HEK293 (cell line): ENCODE measurements around the gene HCCS.

Experiments
- CTCF ChIA-PET: fragments of 350-600 bp; formaldehyde crosslinking; extraction: SDS; loops from one replicate; lab custom pipeline; 2021; ENCODE audit warnings: antibody characterized with exemption; lab: Yijun Ruan, JAX
- POLR2A ChIA-PET: fragments of 300-600 bp; formaldehyde crosslinking; extraction: SDS; loops from one replicate; lab custom pipeline; 2020; ENCODE audit warnings: antibody characterized with exemption, inconsistent platforms; lab: Yijun Ruan, JAX
- H3K27ac ChIP-seq: fragments of 200-500 bp; sonication (Bioruptor generic); 2 replicates; pipeline ENCODE4 v1.5.1; 2014; ENCODE audit warnings: low read depth, low read length, control low read depth, inconsistent platforms; ENCODE audit errors: extremely low read depth
- H3K36me3 ChIP-seq, 2 experiments: fragments of 200-500 bp in 1 of 2; sonication (Bioruptor generic) in 1 of 2; 1 replicate in 1 of 2; 2 replicates in 1 of 2; pipeline ENCODE4 v1.5.1; 2014 to 2017; ENCODE audit warnings: inconsistent platforms in 2 of 2, low read length in 2 of 2; ENCODE audit not compliant: control insufficient read depth in 2 of 2, insufficient read depth in 1 of 2
- H3K4me1 ChIP-seq: fragments of 200-500 bp; sonication (Bioruptor generic); 2 replicates; pipeline ENCODE4 v1.5.1; 2014; ENCODE audit warnings: mild to moderate bottlenecking, low read length, inconsistent platforms; ENCODE audit not compliant: control insufficient read depth, insufficient read depth
- H3K4me3 ChIP-seq: 2 replicates; pipeline ENCODE4 v1.5.1; 2011; ENCODE audit warnings: low read depth, mild to moderate bottlenecking, control low read depth, low read length, moderate library complexity
- H3K9me3 ChIP-seq: fragments of 200-500 bp; sonication (Bioruptor generic); 2 replicates; pipeline ENCODE4 v1.5.1; 2014; ENCODE audit warnings: low read depth, low read length, inconsistent platforms; ENCODE audit not compliant: control insufficient read depth, insufficient read depth
- FEZF1 ChIP-seq: fragments of 450-650 bp; formaldehyde crosslinking; IDR thresholded peaks from 2 replicates; pipeline ENCODE4 v1.5.1; 2016; ENCODE audit warnings: missing biosample characterization, missing genetic modification characterization
- KLF10 ChIP-seq: fragments of 450-650 bp; IDR thresholded peaks from 2 replicates; pipeline ENCODE4 v1.5.1; 2018; ENCODE audit warnings: missing biosample characterization, mild to moderate bottlenecking, missing genetic modification characterization
- TCF7L2 ChIP-seq: IDR thresholded peaks from 2 replicates; pipeline ENCODE4 v1.6.1; 2011; ENCODE audit warnings: low read depth, mild to moderate bottlenecking, inconsistent platforms, low read length, moderate library complexity, borderline replicate concordance
- ZEB2 ChIP-seq: fragments of 450-650 bp; formaldehyde crosslinking; IDR thresholded peaks from 2 replicates; pipeline ENCODE4 v1.5.1; 2016; ENCODE audit warnings: missing biosample characterization, missing genetic modification characterization
- ZNF114 ChIP-seq: fragments of 450-650 bp; formaldehyde crosslinking; IDR thresholded peaks from 2 replicates; pipeline ENCODE4 v1.5.0; 2017; ENCODE audit warnings: missing biosample characterization, missing genetic modification characterization
- ZNF174 ChIP-seq: fragments of 450-650 bp; formaldehyde crosslinking; IDR thresholded peaks from 2 replicates; pipeline ENCODE4 v1.5.0; 2017; ENCODE audit warnings: missing biosample characterization, mild to moderate bottlenecking, missing genetic modification characterization
- ZNF184 ChIP-seq: fragments of 450-650 bp; IDR thresholded peaks from 2 replicates; pipeline ENCODE4 v1.5.1; 2018; ENCODE audit warnings: missing biosample characterization, mild to moderate bottlenecking, missing genetic modification characterization
- ZNF239 ChIP-seq: fragments of 450-650 bp; formaldehyde crosslinking; IDR thresholded peaks from 2 replicates; pipeline ENCODE4 v1.5.1; 2016; ENCODE audit warnings: missing biosample characterization, missing genetic modification characterization
- ZNF404 ChIP-seq: fragments of 450-650 bp; formaldehyde crosslinking; IDR thresholded peaks from 2 replicates; pipeline ENCODE4 v1.5.1; 2017; ENCODE audit warnings: missing biosample characterization, missing genetic modification characterization
- ZNF544 ChIP-seq: fragments of 450-650 bp; formaldehyde crosslinking; IDR thresholded peaks from 2 replicates; pipeline ENCODE4 v1.5.0; 2017; ENCODE audit warnings: missing biosample characterization, missing genetic modification characterization
- ZNF707 ChIP-seq: fragments of 450-650 bp; formaldehyde crosslinking; IDR thresholded peaks from 2 replicates; pipeline ENCODE4 v1.5.1; 2016; ENCODE audit warnings: missing biosample characterization, missing genetic modification characterization
- TF ChIP-seq, protein P1 (sequence below): fragments of 450-650 bp; formaldehyde crosslinking; conservative IDR thresholded peaks from 2 replicates; pipeline ENCODE4 v1.5.1; 2016; ENCODE audit warnings: low read depth, missing biosample characterization, missing genetic modification characterization
- TF ChIP-seq, protein P2 (sequence below): fragments of 450-650 bp; formaldehyde crosslinking; IDR thresholded peaks from 2 replicates; pipeline ENCODE4 v1.5.1; 2017; ENCODE audit warnings: missing biosample characterization, missing genetic modification characterization
- TF ChIP-seq, protein P3 (sequence below): fragments of 450-650 bp; IDR thresholded peaks from 2 replicates; pipeline ENCODE4 v1.5.1; 2018; ENCODE audit warnings: missing biosample characterization, missing genetic modification characterization
- TF ChIP-seq, protein P4 (sequence below): fragments of 450-650 bp; formaldehyde crosslinking; IDR thresholded peaks from 2 replicates; pipeline ENCODE4 v1.5.1; 2016; ENCODE audit warnings: missing biosample characterization, missing genetic modification characterization

Gene HCCS

DNA sequence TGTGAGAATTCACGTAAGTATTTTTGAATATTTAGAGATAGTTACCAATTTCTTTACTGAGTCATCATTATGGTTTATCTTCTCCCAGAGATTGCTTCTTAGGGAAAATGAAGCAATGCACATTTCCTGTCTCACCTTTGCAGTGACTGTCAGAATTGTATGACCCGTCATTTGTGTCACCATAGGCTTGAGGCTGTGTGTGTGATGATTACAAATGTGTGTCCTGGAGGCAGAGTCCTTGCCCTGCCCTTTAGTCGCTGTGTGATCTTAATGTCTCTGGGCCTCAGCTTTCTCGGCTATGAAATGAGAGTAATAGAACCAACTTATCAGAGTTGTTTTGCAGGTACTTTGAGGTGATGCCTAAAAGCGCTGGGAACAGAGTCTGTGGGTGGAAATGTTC lies 13.9 kb downstream of the HCCS start:
- H3K9me3 ChIP-seq: no peaks in the 10 kb centered on the region
- CTCF ChIA-PET: interaction anchor here (0.6 kb wide), 1 partner anchor 1010 kb away, joined by 4 read pairs; no protein-coding TSS in a partner anchor
- no peaks in the 10 kb centered on the region for H3K4me1 ChIP-seq
- no peak for TF ChIP-seq TCF7L2
- TF ChIP-seq ZNF544: no peak
- TF ChIP-seq, protein P1, sequence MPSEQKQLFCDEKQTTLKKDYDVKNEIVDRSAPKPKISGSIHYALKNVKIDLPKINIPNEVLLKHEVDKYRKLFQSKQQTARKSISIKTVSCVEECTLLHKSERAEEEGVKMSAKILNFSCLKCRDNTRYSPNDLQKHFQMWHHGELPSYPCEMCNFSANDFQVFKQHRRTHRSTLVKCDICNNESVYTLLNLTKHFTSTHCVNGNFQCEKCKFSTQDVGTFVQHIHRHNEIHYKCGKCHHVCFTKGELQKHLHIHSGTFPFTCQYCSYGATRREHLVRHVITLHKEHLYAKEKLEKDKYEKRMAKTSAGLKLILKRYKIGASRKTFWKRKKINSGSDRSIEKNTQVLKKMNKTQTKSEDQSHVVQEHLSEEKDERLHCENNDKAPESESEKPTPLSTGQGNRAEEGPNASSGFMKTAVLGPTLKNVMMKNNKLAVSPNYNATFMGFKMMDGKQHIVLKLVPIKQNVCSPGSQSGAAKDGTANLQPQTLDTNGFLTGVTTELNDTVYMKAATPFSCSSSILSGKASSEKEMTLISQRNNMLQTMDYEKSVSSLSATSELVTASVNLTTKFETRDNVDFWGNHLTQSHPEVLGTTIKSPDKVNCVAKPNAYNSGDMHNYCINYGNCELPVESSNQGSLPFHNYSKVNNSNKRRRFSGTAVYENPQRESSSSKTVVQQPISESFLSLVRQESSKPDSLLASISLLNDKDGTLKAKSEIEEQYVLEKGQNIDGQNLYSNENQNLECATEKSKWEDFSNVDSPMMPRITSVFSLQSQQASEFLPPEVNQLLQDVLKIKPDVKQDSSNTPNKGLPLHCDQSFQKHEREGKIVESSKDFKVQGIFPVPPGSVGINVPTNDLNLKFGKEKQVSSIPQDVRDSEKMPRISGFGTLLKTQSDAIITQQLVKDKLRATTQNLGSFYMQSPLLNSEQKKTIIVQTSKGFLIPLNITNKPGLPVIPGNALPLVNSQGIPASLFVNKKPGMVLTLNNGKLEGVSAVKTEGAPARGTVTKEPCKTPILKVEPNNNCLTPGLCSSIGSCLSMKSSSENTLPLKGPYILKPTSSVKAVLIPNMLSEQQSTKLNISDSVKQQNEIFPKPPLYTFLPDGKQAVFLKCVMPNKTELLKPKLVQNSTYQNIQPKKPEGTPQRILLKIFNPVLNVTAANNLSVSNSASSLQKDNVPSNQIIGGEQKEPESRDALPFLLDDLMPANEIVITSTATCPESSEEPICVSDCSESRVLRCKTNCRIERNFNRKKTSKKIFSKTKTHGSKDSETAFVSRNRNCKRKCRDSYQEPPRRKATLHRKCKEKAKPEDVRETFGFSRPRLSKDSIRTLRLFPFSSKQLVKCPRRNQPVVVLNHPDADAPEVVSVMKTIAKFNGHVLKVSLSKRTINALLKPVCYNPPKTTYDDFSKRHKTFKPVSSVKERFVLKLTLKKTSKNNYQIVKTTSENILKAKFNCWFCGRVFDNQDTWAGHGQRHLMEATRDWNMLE (tag by site-specific recombination): no peak
- no peak for TF ChIP-seq ZNF174 (tag by site-specific recombination)
- TF ChIP-seq ZNF184 (tag by site-specific recombination): no peak
- TF ChIP-seq, protein P2, sequence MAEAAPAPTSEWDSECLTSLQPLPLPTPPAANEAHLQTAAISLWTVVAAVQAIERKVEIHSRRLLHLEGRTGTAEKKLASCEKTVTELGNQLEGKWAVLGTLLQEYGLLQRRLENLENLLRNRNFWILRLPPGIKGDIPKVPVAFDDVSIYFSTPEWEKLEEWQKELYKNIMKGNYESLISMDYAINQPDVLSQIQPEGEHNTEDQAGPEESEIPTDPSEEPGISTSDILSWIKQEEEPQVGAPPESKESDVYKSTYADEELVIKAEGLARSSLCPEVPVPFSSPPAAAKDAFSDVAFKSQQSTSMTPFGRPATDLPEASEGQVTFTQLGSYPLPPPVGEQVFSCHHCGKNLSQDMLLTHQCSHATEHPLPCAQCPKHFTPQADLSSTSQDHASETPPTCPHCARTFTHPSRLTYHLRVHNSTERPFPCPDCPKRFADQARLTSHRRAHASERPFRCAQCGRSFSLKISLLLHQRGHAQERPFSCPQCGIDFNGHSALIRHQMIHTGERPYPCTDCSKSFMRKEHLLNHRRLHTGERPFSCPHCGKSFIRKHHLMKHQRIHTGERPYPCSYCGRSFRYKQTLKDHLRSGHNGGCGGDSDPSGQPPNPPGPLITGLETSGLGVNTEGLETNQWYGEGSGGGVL (tag by site-specific recombination): no peak
- no peak for TF ChIP-seq FEZF1
- TF ChIP-seq, protein P3, sequence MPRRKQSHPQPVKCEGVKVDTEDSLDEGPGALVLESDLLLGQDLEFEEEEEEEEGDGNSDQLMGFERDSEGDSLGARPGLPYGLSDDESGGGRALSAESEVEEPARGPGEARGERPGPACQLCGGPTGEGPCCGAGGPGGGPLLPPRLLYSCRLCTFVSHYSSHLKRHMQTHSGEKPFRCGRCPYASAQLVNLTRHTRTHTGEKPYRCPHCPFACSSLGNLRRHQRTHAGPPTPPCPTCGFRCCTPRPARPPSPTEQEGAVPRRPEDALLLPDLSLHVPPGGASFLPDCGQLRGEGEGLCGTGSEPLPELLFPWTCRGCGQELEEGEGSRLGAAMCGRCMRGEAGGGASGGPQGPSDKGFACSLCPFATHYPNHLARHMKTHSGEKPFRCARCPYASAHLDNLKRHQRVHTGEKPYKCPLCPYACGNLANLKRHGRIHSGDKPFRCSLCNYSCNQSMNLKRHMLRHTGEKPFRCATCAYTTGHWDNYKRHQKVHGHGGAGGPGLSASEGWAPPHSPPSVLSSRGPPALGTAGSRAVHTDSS (tag by site-specific recombination): no peak
- no peak for TF ChIP-seq KLF10 (tag by site-specific recombination)
- no peak for TF ChIP-seq ZNF239 (tag by site-specific recombination)
- TF ChIP-seq ZEB2 (tag by site-specific recombination): no peak
- no peak for TF ChIP-seq ZNF404 (tag by site-specific recombination)
- TF ChIP-seq, all 188 proteins: peak for 0
- POLR2A ChIA-PET: no interaction called here
- Histone ChIP-seq H3K27ac (no peak overlapping the region), H3K4me3 (no peak overlapping the region), H3K36me3 (peaks cover 0 to 25% of the 10 kb centered on the region in 2 experiments; a peak in 1 of 3 replicates)

DNA sequence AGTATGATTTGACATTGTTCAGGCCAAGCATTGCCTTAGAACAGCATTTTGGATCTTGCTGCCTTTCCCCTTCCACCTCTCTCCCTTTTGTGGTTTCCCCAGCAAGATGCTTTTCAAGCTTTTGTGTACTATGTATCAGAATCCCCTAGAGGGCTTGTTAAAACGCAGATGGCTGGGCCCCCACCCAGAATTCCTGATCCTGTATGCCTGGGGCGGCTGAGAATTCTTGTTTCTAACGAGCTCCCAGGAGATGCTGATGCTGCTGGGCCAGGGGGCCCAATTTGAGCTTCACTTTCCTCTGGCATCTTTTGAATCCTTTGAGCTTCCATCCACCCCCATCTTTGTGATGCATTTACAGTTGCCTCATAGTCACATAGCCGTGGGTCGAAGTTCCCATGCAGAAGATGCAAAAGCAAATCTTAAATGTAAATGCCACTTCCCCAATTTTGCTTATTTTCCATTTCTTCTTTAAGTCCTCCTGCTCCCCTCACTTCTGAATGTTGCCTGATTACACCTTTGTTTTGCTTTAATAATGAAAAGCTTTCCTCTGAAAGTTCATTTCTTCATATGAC lies 18.5 kb downstream of the HCCS start:
- H3K4me3 ChIP-seq: no peak overlapping the region
- ChIA-PET CTCF (no interaction called here), POLR2A (no interaction called here)
- no peaks in the 10 kb centered on the region for H3K9me3 ChIP-seq
- no peak overlapping the region for H3K27ac ChIP-seq
- no peaks in the 10 kb centered on the region for H3K4me1 ChIP-seq
- H3K36me3 ChIP-seq: no peaks in the 10 kb centered on the region
- TF ChIP-seq ZNF114 (no peak), ZNF707 (no peak)
- TF ChIP-seq, protein P4, sequence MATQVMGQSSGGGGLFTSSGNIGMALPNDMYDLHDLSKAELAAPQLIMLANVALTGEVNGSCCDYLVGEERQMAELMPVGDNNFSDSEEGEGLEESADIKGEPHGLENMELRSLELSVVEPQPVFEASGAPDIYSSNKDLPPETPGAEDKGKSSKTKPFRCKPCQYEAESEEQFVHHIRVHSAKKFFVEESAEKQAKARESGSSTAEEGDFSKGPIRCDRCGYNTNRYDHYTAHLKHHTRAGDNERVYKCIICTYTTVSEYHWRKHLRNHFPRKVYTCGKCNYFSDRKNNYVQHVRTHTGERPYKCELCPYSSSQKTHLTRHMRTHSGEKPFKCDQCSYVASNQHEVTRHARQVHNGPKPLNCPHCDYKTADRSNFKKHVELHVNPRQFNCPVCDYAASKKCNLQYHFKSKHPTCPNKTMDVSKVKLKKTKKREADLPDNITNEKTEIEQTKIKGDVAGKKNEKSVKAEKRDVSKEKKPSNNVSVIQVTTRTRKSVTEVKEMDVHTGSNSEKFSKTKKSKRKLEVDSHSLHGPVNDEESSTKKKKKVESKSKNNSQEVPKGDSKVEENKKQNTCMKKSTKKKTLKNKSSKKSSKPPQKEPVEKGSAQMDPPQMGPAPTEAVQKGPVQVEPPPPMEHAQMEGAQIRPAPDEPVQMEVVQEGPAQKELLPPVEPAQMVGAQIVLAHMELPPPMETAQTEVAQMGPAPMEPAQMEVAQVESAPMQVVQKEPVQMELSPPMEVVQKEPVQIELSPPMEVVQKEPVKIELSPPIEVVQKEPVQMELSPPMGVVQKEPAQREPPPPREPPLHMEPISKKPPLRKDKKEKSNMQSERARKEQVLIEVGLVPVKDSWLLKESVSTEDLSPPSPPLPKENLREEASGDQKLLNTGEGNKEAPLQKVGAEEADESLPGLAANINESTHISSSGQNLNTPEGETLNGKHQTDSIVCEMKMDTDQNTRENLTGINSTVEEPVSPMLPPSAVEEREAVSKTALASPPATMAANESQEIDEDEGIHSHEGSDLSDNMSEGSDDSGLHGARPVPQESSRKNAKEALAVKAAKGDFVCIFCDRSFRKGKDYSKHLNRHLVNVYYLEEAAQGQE (tag by site-specific recombination): no peak
